Epithelial cell of esophagus (primary cell): Measurements from ENCODE around the gene R3HDM2.

Experiments used
- DNase-seq: peaks from one replicate; pipeline ENCODE4 v3.0.0; 2010; ENCODE audit warnings: low read depth
- H3K4me3 ChIP-seq: 2 replicates; pipeline ENCODE4 v1.5.1; 2011; ENCODE audit warnings: mild to moderate bottlenecking, low read length, control low read depth
- CTCF ChIP-seq: IDR thresholded peaks from 2 replicates; pipeline ENCODE4 v1.5.1; 2011; ENCODE audit warnings: low read depth, mild to moderate bottlenecking, low read length, control low read depth, inconsistent platforms; ENCODE audit not compliant: insufficient read depth; ENCODE audit errors: missing control alignments

Gene R3HDM2

GRCh38 chr12:57266681-57267080 is 164.2 kb downstream of the R3HDM2 start:
- H3K4me3 ChIP-seq, result no peak overlapping the region
- TF ChIP-seq CTCF, result no peak
- DNase-seq, result no peak

- DNase-seq, result no peak
- TF ChIP-seq CTCF, result no peak
- H3K4me3 ChIP-seq, result no peak overlapping the region
Measured at GRCh38 chr12:57263096-57263495, 167.7 kb downstream of the R3HDM2 start.

GRCh38 chr12:57262126-57262822 is 168.6 kb downstream of the R3HDM2 start:
- H3K4me3 ChIP-seq, result no peak overlapping the region
- DNase-seq, result no peak
- TF ChIP-seq CTCF, result no peak

GRCh38 chr12:57261428-57261865 is 169.4 kb downstream of the R3HDM2 start:
- no peak for DNase-seq
- no peak overlapping the region for H3K4me3 ChIP-seq
- no peak for TF ChIP-seq CTCF

- no peak for TF ChIP-seq CTCF
- DNase-seq, result no peak
- H3K4me3 ChIP-seq, result no peak overlapping the region
Measured at GRCh38 chr12:57260366-57260765, 170.5 kb downstream of the R3HDM2 start.

GRCh38 chr12:57258977-57259970 is 171.6 kb downstream of the R3HDM2 start:
- TF ChIP-seq CTCF, result no peak
- DNase-seq, result no peak
- H3K4me3 ChIP-seq, result no peak overlapping the region

GRCh38 chr12:57255916-57256315 is 174.9 kb downstream of the R3HDM2 start:
- TF ChIP-seq CTCF, result no peak
- no peak overlapping the region for H3K4me3 ChIP-seq
- no peak for DNase-seq
